NCI-H526 treated with DMSO at 0.1 percent for 48 hours (cell line): Measurements from ENCODE around the gene C11orf86.
"Not testable (repeated sequence)": the region's sequence is repeated elsewhere in the genome, so short reads cannot be mapped to it uniquely, and the experiment has no call there.

ENCODE experiments used
- DNase-seq: peaks from one replicate; lab custom pipeline; 2025; lab: John Stamatoyannopoulos, UW

C11orf86 gene

DNA sequence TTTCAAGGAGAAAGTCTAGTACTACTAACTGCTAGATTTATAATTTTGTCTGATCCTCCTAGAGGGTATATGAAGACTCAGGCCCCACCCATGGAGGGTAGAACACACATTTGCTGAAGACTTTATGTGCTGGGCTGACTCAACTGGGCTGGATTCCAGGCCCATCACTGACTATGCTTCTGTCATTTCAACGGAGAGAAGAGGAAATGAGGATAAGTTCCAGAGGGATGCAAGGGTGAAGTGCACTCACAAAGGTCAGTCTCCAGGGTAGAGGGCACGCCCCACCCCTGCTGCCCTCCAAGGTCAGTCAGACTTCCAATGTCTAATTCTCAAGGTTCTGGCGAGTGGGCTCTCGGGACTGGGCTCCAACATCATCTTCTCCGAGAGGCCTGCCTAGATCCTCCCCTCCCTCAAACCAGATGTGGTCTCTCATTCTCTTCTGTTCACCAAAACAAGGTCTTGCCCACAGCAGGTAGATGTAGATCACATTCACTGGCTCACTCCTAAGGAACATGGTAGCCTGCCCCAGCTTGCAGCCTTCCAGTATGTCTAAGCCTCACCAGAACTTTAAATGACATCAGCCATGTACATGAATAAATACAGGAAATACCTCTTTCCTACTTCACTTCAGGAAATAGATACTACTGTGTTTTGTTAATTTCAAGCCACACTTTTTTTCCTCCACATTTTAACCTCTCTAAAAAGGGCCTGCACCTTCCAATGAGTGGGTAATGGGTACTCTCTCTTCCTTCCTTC is 7.3 kb upstream of the C11orf86 start:
- DNase-seq = no peak

DNA sequence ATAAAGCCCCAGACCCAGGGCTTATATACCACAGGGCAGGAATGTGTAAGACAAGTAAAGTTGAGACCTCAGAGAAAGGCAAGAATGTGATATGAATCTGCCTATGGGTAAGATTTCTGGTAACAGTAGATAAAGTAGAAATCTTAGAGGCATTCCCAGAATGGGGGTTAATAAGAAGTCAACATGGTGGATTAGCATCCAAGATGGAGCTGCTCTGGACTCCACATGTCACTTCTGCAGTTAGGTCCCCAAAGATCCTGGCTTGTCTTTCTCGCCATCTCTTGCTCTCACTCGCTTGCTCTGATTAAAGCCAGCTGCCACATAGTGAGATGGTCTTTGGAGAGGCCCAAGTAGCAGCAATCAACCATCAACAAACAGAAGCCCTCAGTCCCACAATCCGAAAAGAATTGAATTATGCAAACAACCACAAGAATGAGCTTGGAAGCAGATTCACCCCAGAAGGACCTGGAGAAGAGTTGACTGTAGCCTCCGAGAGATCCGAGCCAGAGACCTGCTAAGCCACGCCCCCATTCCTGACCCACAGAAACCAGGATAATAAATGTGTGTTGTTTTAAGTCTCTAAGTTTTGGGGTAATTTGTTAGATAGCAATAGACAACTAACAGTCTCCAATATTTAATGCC is 5.4 kb upstream of the C11orf86 start:
- DNase-seq = no peak

- DNase-seq = no peak
Observed at GRCh38 chr11:66970371-66970806, 4.7 kb upstream of the C11orf86 start.

GRCh38 chr11:66970807-66971442 is 4.2 kb upstream of the C11orf86 start:
- no peak for DNase-seq

- DNase-seq = no peak
Observed at GRCh38 chr11:66971488-66971887, 3.6 kb upstream of the C11orf86 start.

- no peak for DNase-seq
Observed at GRCh38 chr11:66973956-66974580, 1.0 kb upstream of the C11orf86 start.

DNA sequence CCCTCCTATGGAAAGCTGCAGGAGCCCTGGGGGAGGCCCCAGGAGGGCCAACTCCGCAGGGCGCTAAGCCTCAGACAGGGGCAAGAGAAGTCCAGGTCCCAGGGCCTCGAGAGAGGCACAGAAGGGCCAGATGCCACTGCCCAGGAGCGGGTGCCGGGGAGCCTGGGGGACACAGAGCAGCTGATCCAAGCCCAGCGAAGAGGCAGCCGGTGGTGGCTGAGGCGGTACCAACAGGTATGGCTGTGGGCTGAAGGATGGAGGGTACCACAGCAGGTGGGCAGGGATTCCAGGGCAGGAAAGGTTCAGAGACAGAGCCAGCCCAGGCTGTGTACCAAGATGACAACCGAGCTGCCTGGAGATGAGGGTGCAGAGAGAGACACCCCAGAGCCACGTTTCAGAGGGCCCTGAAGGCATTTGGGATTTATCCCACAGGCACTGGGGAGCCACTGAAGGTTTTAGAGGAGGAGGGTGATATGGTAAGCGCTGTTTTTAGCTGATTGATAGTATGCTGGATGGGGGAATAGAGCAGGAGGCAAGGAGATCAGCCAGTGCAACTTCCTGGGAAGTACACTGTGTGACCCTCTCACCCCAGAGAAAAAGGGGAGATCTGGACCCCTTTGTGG is 412 bp downstream of the C11orf86 start:
- DNase-seq = no peak

GRCh38 chr11:66976028-66976467 is 944 bp downstream of the C11orf86 start:
- no peak for DNase-seq

GRCh38 chr11:66976925-66977324 is 1.8 kb downstream of the C11orf86 start:
- DNase-seq = no peak

GRCh38 chr11:66978229-66978628 is 3.1 kb downstream of the C11orf86 start:
- DNase-seq = no peak

GRCh38 chr11:66978717-66979116 is 3.6 kb downstream of the C11orf86 start:
- DNase-seq = no peak

GRCh38 chr11:66979336-66979980 is 4.4 kb downstream of the C11orf86 start:
- DNase-seq = no peak

GRCh38 chr11:66981976-66982578 is 7.0 kb downstream of the C11orf86 start:
- no peak for DNase-seq

GRCh38 chr11:66983275-66983924 is 8.3 kb downstream of the C11orf86 start:
- no peak for DNase-seq

GRCh38 chr11:66985508-66986177 is 10.5 kb downstream of the C11orf86 start:
- no peak for DNase-seq

DNA sequence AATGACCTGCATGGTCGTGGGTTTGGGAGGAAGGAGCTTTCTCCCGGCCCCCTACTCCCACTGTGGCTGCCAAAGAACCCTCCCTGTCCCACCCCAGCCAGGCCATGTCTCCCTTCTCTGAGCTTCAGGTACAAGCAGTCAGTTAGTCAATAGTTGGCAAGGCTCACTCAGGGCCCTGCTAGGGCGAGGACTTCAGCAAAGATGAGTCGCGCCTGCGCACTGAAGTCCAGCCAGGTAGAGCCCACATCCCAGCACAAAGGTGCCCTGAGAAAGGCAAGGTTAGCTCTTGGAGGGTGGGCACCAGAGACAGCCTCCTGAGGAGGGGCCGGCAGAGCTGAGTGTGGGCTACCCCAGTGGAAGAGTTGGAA is 11.1 kb downstream of the C11orf86 start:
- DNase-seq = no peak

- no peak for DNase-seq
Observed at GRCh38 chr11:66987158-66987620, 12.1 kb downstream of the C11orf86 start.

DNA sequence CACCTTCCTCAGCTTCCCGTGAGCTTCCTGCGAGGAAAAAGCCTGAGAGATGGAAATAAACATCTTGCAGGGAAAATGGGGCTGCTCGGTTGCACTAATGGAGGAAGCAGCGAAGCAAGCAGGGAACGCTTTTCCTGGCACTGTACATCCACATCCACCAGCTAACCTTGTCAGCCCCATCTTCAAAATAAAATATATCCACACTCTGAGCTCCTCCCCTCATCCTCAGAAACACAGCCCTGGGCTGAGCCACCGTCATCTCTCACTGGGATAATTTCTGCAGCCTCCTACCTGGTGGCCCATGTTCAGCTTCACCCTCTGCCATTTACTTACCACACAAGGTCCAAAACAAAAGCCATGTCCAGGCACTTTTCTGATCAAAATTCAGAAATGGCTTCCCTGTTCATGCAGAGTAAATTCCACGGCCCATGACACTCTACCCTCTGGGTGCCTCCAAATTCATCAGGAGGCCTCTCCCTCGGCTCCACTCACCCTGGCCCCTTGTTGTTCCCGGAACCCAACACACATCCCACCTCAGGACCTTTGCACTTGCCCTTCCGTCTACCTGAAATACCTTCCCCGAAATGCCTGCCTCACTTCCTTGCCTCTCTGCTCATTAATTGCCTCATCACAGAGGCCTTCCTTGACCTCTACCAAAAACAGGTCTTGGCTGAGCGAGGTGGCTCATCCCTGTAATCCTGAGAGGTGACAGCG is 13.0 kb downstream of the C11orf86 start:
- no peak for DNase-seq

GRCh38 chr11:66988741-66989140 is 13.6 kb downstream of the C11orf86 start:
- not testable (repeated sequence) for DNase-seq
